ENCODE measurements around the gene RELL1.

The RELL1 gene

DNA sequence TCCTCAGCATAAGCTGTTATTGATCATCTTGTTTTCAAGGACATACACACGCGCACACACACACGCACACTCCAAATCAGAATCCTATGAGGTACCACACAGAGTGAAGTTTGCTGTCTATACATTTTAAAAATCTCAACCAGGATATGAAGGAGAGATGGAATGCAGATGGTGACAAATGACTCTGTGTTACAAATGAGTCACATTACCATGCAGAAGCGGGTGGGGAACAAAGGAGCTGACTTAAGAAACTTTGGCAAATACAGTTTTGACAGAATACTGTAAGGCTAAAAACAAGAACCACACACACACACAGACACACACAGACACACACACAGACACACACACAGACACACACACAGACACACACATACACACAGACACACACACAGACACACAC lies 81.7 kb downstream of the RELL1 start:
- no peak for DNase-seq (ENCODE audit: extremely low spot score)
- POLR2A ChIA-PET: no interaction called here
- CTCF ChIA-PET: interaction anchor here (2.2 kb wide), 1 partner anchor 198 kb away, joined by 14 read pairs; no protein-coding TSS in a partner anchor
- TF ChIP-seq TARDBP (IDR thresholded peaks at IDR 0.05): no peak
- TF ChIP-seq FOXA1 (IDR thresholded peaks at IDR 0.05): no peak
- TF ChIP-seq BHLHE40 (IDR thresholded peaks at IDR 0.05; ENCODE audit: borderline replicate concordance): no peak
- no peak for TF ChIP-seq SUZ12 (IDR thresholded peaks at IDR 0.05)
- no peak for TF ChIP-seq FOXK2 (IDR thresholded peaks at IDR 0.05)
- TF ChIP-seq, protein P1, sequence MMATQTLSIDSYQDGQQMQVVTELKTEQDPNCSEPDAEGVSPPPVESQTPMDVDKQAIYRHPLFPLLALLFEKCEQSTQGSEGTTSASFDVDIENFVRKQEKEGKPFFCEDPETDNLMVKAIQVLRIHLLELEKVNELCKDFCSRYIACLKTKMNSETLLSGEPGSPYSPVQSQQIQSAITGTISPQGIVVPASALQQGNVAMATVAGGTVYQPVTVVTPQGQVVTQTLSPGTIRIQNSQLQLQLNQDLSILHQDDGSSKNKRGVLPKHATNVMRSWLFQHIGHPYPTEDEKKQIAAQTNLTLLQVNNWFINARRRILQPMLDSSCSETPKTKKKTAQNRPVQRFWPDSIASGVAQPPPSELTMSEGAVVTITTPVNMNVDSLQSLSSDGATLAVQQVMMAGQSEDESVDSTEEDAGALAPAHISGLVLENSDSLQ (IDR thresholded peaks at IDR 0.05): no peak

- no peak for DNase-seq (ENCODE audit: extremely low spot score)
- ChIA-PET POLR2A (no interaction called here), CTCF (interaction anchor here (0.6 to 2.2 kb wide), 8 partner anchors 9 to 222 kb away, joined by 3 to 14 read pairs (median 3); a partner anchor contains a TSS)
- TF ChIP-seq FOXA1 (IDR thresholded peaks at IDR 0.05) (no peak), CTBP1 (IDR thresholded peaks at IDR 0.05; ENCODE audit: borderline replicate concordance) (no peak), SUZ12 (IDR thresholded peaks at IDR 0.05) (no peak), ELF4 (IDR thresholded peaks at IDR 0.05) (no peak), HDGF (IDR thresholded peaks at IDR 0.05; ENCODE audit: borderline replicate concordance) (no peak), SP1 (IDR thresholded peaks at IDR 0.05) (no peak), ZNF384 (IDR thresholded peaks at IDR 0.05) (no peak), FOXM1 (IDR thresholded peaks at IDR 0.05; ENCODE audit: borderline replicate concordance) (no peak), TARDBP (IDR thresholded peaks at IDR 0.05) (no peak)
- TF ChIP-seq, protein P1 (IDR thresholded peaks at IDR 0.05): no peak
These were observed 82.5 kb downstream of the RELL1 start for GRCh38 chr4:37603711-37604110.

- peak; percentile 74 for DNase-seq (ENCODE audit: extremely low spot score)
- CTCF ChIA-PET: interaction anchor here (0.5 to 2.2 kb wide), 12 partner anchors 10 to 223 kb away, joined by 3 to 14 read pairs (median 3); a partner anchor contains a TSS
- TF ChIP-seq SUZ12 (IDR thresholded peaks at IDR 0.05): no peak
- no peak for TF ChIP-seq LEF1 (IDR thresholded peaks at IDR 0.05; ENCODE audit: borderline replicate concordance)
- TF ChIP-seq BHLHE40 (IDR thresholded peaks at IDR 0.05; ENCODE audit: borderline replicate concordance): no peak
- no peak for TF ChIP-seq FOXK2 (IDR thresholded peaks at IDR 0.05)
- TF ChIP-seq, protein P1 (IDR thresholded peaks at IDR 0.05): no peak
- TF ChIP-seq FOXM1 (IDR thresholded peaks at IDR 0.05; ENCODE audit: borderline replicate concordance): no peak
- TF ChIP-seq TARDBP (IDR thresholded peaks at IDR 0.05): no peak
- no peak for TF ChIP-seq ARNT (IDR thresholded peaks at IDR 0.05)
- no peak for TF ChIP-seq ELF4 (IDR thresholded peaks at IDR 0.05)
- no peak for TF ChIP-seq ZNF384 (IDR thresholded peaks at IDR 0.05)
- TF ChIP-seq CTBP1 (IDR thresholded peaks at IDR 0.05; ENCODE audit: borderline replicate concordance): no peak
- no peak for TF ChIP-seq L3MBTL2 (conservative IDR thresholded peaks at IDR 0.05)
- TF ChIP-seq HDGF (IDR thresholded peaks at IDR 0.05; ENCODE audit: borderline replicate concordance): no peak
- TF ChIP-seq NFRKB (IDR thresholded peaks at IDR 0.05): no peak
- no peak for TF ChIP-seq FOXA1 (IDR thresholded peaks at IDR 0.05)
- TF ChIP-seq SP1 (IDR thresholded peaks at IDR 0.05): no peak
- POLR2A ChIA-PET: no interaction called here
These were observed 83.1 kb downstream of the RELL1 start for GRCh38 chr4:37603070-37603468.

- POLR2A ChIA-PET: no interaction called here
- DNase-seq (ENCODE audit: extremely low spot score): no peak
- TF ChIP-seq HDGF (IDR thresholded peaks at IDR 0.05; ENCODE audit: borderline replicate concordance) (no peak), LEF1 (IDR thresholded peaks at IDR 0.05; ENCODE audit: borderline replicate concordance) (no peak), ARNT (IDR thresholded peaks at IDR 0.05) (no peak), ELF4 (IDR thresholded peaks at IDR 0.05) (no peak), FOXK2 (IDR thresholded peaks at IDR 0.05) (no peak), L3MBTL2 (conservative IDR thresholded peaks at IDR 0.05) (no peak), SP1 (IDR thresholded peaks at IDR 0.05) (no peak), SUZ12 (IDR thresholded peaks at IDR 0.05) (no peak), ZNF384 (IDR thresholded peaks at IDR 0.05) (no peak), FOXM1 (IDR thresholded peaks at IDR 0.05; ENCODE audit: borderline replicate concordance) (no peak), NFRKB (IDR thresholded peaks at IDR 0.05) (no peak), FOXA1 (IDR thresholded peaks at IDR 0.05) (no peak), TARDBP (IDR thresholded peaks at IDR 0.05) (no peak), CTBP1 (IDR thresholded peaks at IDR 0.05; ENCODE audit: borderline replicate concordance) (no peak), BHLHE40 (IDR thresholded peaks at IDR 0.05; ENCODE audit: borderline replicate concordance) (no peak)
- TF ChIP-seq, protein P1 (IDR thresholded peaks at IDR 0.05): no peak
- CTCF ChIA-PET: interaction anchor here (0.7 to 2.2 kb wide), 7 partner anchors 10 to 206 kb away, joined by 3 to 14 read pairs (median 3); no protein-coding TSS in a partner anchor
These were observed 83.6 kb downstream of the RELL1 start for GRCh38 chr4:37602454-37603069.

DNA sequence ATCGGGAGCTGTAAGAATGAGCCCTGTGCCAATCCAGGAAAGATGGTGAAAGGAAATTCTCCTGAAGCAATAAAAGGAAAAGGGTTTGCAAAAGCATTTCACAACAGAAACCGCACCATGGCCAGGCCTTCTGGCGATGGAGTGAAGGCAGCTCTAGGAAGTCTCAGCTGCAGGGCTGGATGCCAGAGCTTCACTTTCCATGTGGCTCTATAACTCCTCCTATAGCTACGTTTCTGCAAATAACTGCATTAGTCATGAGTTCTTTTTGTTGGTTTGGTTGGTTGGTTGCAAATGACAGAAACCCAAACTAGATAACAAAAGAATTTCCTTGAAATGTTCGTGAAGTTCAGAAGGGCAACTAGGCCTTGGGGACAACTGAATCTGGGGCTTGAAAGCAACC lies 84.6 kb downstream of the RELL1 start:
- CTCF ChIA-PET: interaction anchor here (1.2 to 1.3 kb wide), 2 partner anchors 35 to 201 kb away, joined by 3 to 6 read pairs; no protein-coding TSS in a partner anchor
- no peak for TF ChIP-seq FOXA1 (IDR thresholded peaks at IDR 0.05)
- TF ChIP-seq FOXM1 (IDR thresholded peaks at IDR 0.05; ENCODE audit: borderline replicate concordance): no peak
- no peak for TF ChIP-seq TARDBP (IDR thresholded peaks at IDR 0.05)
- no peak for TF ChIP-seq L3MBTL2 (conservative IDR thresholded peaks at IDR 0.05)
- no peak for TF ChIP-seq ELF4 (IDR thresholded peaks at IDR 0.05)
- no peak for TF ChIP-seq NFRKB (IDR thresholded peaks at IDR 0.05)
- no peak for TF ChIP-seq LEF1 (IDR thresholded peaks at IDR 0.05; ENCODE audit: borderline replicate concordance)
- TF ChIP-seq CTBP1 (IDR thresholded peaks at IDR 0.05; ENCODE audit: borderline replicate concordance): no peak
- TF ChIP-seq SUZ12 (IDR thresholded peaks at IDR 0.05): no peak
- TF ChIP-seq, protein P1 (IDR thresholded peaks at IDR 0.05): no peak
- TF ChIP-seq SP1 (IDR thresholded peaks at IDR 0.05): no peak
- POLR2A ChIA-PET: no interaction called here
- no peak for DNase-seq (ENCODE audit: extremely low spot score)
